Neural progenitor cell (in vitro differentiated cells): Measurements from ENCODE around the gene CIRBP. TPM values are rescaled to one million over a fixed set of nuclear protein-coding genes. Genes with fewer than 3 reads are reported as not detected.

Experiments
- DNase-seq: peaks from one replicate; pipeline ENCODE4 v3.0.0-alpha.2; 2016; ENCODE audit warnings: low spot score
- H2AFZ ChIP-seq: fragments of 200-600 bp; sonication (generic); replicated peaks from 2 replicates; pipeline ENCODE4 v1.6.1; 2016; ENCODE audit warnings: antibody characterized with exemption
- H3F3A ChIP-seq: fragments of 200-600 bp; sonication (generic); 2 replicates; pipeline ENCODE4 v1.6.1; 2016; ENCODE audit warnings: antibody characterized with exemption, low read depth
- H3K27ac ChIP-seq: fragments of 200-600 bp; sonication (generic); 2 replicates; pipeline ENCODE4 v1.5.1; 2016; ENCODE audit warnings: mild to moderate bottlenecking
- H3K27me3 ChIP-seq: fragments of 200-600 bp; sonication (generic); 2 replicates; pipeline ENCODE4 v1.6.1; 2016; ENCODE audit warnings: mild to moderate bottlenecking, moderate library complexity
- H3K36me3 ChIP-seq: fragments of 200-600 bp; sonication (generic); 2 replicates; pipeline ENCODE4 v1.5.1; 2016
- H3K4me1 ChIP-seq: fragments of 200-600 bp; sonication (generic); 2 replicates; pipeline ENCODE4 v1.6.1; 2016; ENCODE audit warnings: mixed run types
- H3K4me2 ChIP-seq: fragments of 200-600 bp; sonication (generic); 2 replicates; pipeline ENCODE4 v1.6.1; 2016
- H3K4me3 ChIP-seq: fragments of 200-600 bp; sonication (generic); 2 replicates; pipeline ENCODE4 v1.5.1; 2016
- H3K79me2 ChIP-seq: fragments of 200-600 bp; sonication (generic); 2 replicates; pipeline ENCODE4 v1.6.1; 2016; ENCODE audit warnings: low read depth
- H3K9ac ChIP-seq: fragments of 200-600 bp; sonication (generic); 2 replicates; pipeline ENCODE4 v1.6.1; 2016
- H3K9me3 ChIP-seq: fragments of 200-600 bp; sonication (generic); 2 replicates; pipeline ENCODE4 v1.5.1; 2016; ENCODE audit warnings: low read depth
- H4K20me1 ChIP-seq: fragments of 200-600 bp; sonication (generic); 2 replicates; pipeline ENCODE4 v1.6.1; 2016; ENCODE audit warnings: low read depth
- H3K27ac Mint-ChIP-seq: 3 replicates; pipeline ENCODE4 v1.8.0; 2021; ENCODE audit warnings: mixed read lengths
- H3K27me3 Mint-ChIP-seq: 2 replicates; pipeline ENCODE4 v1.8.0; 2022; ENCODE audit warnings: low read depth, mild to moderate bottlenecking, inconsistent platforms, moderate library complexity, mixed read lengths; ENCODE audit not compliant: insufficient read depth
- H3K36me3 Mint-ChIP-seq: 3 replicates; pipeline ENCODE4 v1.8.0; 2021; ENCODE audit warnings: mixed read lengths
- H3K4me1 Mint-ChIP-seq: 3 replicates; pipeline ENCODE4 v1.8.0; 2021; ENCODE audit warnings: mixed read lengths
- H3K4me3 Mint-ChIP-seq: 3 replicates; pipeline ENCODE4 v1.8.0; 2021; ENCODE audit warnings: mild to moderate bottlenecking, moderate library complexity, mixed read lengths
- H3K9me3 Mint-ChIP-seq: 3 replicates; pipeline ENCODE4 v1.8.0; 2020; ENCODE audit warnings: mixed read lengths
- EZH2 ChIP-seq: fragments of 200-600 bp; sonication (generic); IDR thresholded peaks from 2 replicates; pipeline ENCODE4 v1.6.1; 2017; ENCODE audit warnings: antibody characterized with exemption, mild to moderate bottlenecking, moderate library complexity
- EZH2phosphoT487 ChIP-seq: fragments of 200-600 bp; sonication (generic); IDR thresholded peaks from 2 replicates; pipeline ENCODE4 v1.6.1; 2017; ENCODE audit warnings: antibody characterized with exemption
- total RNA-seq: library from RNA; depleted of rRNA; stranded (reverse); fragments of >200 nt; gene quantifications from 2 replicates; pipeline ENCODE4 v1.2.3, GENCODE V29; 2015; ENCODE audit warnings: low replicate concordance
- TF ChIP-seq, protein P1 (sequence below): fragments of 200-600 bp; sonication (generic); IDR thresholded peaks from 2 replicates; pipeline ENCODE4 v1.5.1; 2017; ENCODE audit warnings: antibody characterized with exemption, mild to moderate bottlenecking

CIRBP gene
- total RNA-seq, 1 donor from 2014 or later = 395 TPM

DNA sequence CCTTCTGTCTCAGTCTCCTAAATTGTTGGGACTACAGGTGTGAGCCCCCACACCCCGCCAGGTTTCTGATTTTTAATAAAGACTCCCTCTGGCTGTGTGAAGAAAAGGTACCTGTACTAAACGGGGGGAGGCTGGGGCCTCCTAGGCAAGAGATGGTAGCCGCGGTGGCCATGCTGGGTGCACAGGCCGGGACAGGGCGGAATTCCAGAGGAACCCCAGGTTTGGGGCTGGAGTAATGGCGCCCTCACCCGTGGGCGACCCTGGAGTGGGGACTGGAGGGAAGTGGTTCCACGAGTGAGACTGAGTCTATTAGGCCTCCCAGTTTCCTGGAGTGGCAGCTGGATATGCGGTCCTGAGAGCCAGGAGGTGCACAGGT is 29.7 kb upstream of the CIRBP start:
- no peaks in the 10 kb centered on the region for H3K9me3 ChIP-seq
- peaks cover 13% of the 10 kb centered on the region for H3K4me1 ChIP-seq
- Mint-ChIP-seq H3K27ac (no peak overlapping the region), H3K9me3 (no peaks in the 10 kb centered on the region), H3K36me3 (no peaks in the 10 kb centered on the region), H3K27me3 (peaks cover 10% of the 10 kb centered on the region), H3K4me1 (peaks cover 29% of the 10 kb centered on the region), H3K4me3 (peak overlapping the region; percentile 89)
- peak overlapping the region; percentile 52 for H3K4me3 ChIP-seq
- no peak overlapping the region for H3K27ac ChIP-seq
- H3K27me3 ChIP-seq = peaks cover 7% of the 10 kb centered on the region
- H3F3A ChIP-seq = peaks cover 34% of the 10 kb centered on the region
- peaks cover 20% of the 10 kb centered on the region for H3K79me2 ChIP-seq
- TF ChIP-seq EZH2phosphoT487 (no peak), EZH2 (no peak)
- TF ChIP-seq, protein P1, sequence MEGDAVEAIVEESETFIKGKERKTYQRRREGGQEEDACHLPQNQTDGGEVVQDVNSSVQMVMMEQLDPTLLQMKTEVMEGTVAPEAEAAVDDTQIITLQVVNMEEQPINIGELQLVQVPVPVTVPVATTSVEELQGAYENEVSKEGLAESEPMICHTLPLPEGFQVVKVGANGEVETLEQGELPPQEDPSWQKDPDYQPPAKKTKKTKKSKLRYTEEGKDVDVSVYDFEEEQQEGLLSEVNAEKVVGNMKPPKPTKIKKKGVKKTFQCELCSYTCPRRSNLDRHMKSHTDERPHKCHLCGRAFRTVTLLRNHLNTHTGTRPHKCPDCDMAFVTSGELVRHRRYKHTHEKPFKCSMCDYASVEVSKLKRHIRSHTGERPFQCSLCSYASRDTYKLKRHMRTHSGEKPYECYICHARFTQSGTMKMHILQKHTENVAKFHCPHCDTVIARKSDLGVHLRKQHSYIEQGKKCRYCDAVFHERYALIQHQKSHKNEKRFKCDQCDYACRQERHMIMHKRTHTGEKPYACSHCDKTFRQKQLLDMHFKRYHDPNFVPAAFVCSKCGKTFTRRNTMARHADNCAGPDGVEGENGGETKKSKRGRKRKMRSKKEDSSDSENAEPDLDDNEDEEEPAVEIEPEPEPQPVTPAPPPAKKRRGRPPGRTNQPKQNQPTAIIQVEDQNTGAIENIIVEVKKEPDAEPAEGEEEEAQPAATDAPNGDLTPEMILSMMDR = no peak
- peak overlapping the region; percentile 97 for H3K4me2 ChIP-seq
- peak; percentile 26 for DNase-seq
- H3K9ac ChIP-seq = no peak overlapping the region
- no peak overlapping the region for H2AFZ ChIP-seq
- H3K36me3 ChIP-seq = no peaks in the 10 kb centered on the region
- H4K20me1 ChIP-seq = peaks cover 14% of the 10 kb centered on the region

DNA sequence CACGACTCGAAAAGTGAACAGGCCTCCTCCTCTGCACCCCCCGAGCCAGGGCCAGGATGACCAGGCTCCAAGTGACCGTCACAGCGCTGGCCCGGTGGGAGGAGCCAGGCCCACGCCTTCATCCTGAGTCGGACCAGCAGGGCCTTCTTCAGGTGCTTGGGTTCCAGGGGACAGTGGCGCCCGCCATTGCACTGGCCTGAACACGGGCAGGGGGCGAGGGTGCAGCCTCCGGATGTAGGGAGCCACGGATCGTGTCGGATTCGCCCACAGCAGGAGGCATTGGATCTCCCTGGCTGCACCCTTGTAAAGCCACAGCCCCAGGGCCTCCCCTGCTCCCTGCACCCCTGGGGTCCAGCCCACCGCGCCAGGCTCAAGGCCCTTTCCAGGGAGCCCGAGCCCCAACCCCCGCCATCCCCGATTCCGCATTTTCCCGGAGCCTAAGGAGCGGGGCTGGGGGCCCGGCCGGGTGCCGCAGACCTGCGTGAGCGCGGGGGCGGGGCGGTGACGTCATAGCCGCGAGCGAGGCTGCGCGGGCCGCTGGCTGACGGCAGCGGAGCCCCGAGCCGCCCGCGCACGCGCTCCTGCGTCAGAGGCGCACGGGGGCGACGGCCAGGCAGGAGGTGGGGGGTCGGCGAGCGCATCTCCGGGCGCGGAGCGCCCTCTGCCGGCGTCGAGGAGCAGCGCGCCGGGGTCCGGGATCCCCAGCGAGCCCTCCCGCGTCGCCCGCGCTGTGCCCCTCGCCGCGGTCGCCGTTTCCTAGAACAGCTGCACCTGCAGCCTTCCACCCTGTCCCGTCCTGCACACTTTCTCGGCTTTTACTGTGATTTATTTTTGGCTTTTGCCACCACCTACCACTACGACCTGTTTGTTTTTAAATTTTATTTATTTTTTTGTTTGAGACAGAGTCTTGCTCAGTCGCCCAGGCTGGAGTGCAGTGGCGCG is 29.1 kb upstream of the CIRBP start:
- H2AFZ ChIP-seq = peak overlapping the region; percentile 65
- H3K36me3 Mint-ChIP-seq = no peaks in the 10 kb centered on the region
- H3K4me3 ChIP-seq = peak overlapping the region; percentile 52

DNA sequence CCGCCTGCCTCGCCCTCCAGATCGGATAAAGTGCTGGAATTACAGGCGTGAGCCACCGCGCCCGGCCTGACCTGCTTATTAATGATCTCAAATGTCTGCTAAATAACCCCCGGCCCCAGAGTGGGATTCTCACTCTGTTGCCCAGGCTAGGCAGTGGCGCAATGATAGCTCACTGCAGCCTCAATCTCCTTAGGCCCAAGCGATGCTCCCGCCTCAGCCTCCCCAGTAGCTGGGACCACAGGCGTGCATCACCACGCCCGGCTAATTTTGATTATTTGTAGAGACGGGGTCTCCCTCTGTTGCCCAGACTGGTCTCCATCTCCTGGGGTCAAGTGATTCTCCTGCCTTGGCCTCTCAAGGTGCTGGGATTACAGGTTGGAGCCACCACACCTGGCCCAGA is 28.2 kb upstream of the CIRBP start:
- H3K36me3 Mint-ChIP-seq = no peaks in the 10 kb centered on the region
- Histone ChIP-seq H3K4me3 (no peak overlapping the region), H3F3A (peaks cover 41% of the 10 kb centered on the region), H3K4me1 (peaks cover 17% of the 10 kb centered on the region), H3K9ac (no peak overlapping the region), H2AFZ (no peak overlapping the region), H3K79me2 (peaks cover 13% of the 10 kb centered on the region), H3K27me3 (peaks cover 7% of the 10 kb centered on the region), H3K9me3 (no peaks in the 10 kb centered on the region), H4K20me1 (peaks cover 23% of the 10 kb centered on the region), H3K4me2 (peak overlapping the region; percentile 97), H3K27ac (no peak overlapping the region), H3K36me3 (no peaks in the 10 kb centered on the region)
- H3K27ac Mint-ChIP-seq = no peak overlapping the region
- DNase-seq = no peak
- peaks cover 10% of the 10 kb centered on the region for H3K27me3 Mint-ChIP-seq
- H3K4me3 Mint-ChIP-seq = peak overlapping the region; percentile 87
- peaks cover 33% of the 10 kb centered on the region for H3K4me1 Mint-ChIP-seq
- no peaks in the 10 kb centered on the region for H3K9me3 Mint-ChIP-seq
- TF ChIP-seq, protein P1 = no peak
- TF ChIP-seq EZH2phosphoT487 (no peak), EZH2 (no peak)

More for the DNA sequence above, 29.1 kb upstream of the CIRBP start:
- DNase-seq = peak; percentile 97
- no peaks in the 10 kb centered on the region for H3K36me3 ChIP-seq
- H3K4me2 ChIP-seq = peak overlapping the region; percentile 97
- no peaks in the 10 kb centered on the region for H3K9me3 ChIP-seq
- Mint-ChIP-seq H3K9me3 (no peaks in the 10 kb centered on the region), H3K4me3 (peak overlapping the region; percentile 89), H3K4me1 (peaks cover 33% of the 10 kb centered on the region), H3K27ac (no peak overlapping the region), H3K27me3 (peaks cover 10% of the 10 kb centered on the region)
- peaks cover 7% of the 10 kb centered on the region for H3K27me3 ChIP-seq
- no peak overlapping the region for H3K9ac ChIP-seq
- H4K20me1 ChIP-seq = peaks cover 20% of the 10 kb centered on the region
- H3K4me1 ChIP-seq = peaks cover 17% of the 10 kb centered on the region
- TF ChIP-seq EZH2phosphoT487 (no peak), EZH2 (no peak)
- TF ChIP-seq, protein P1 = peak; percentile 79
- H3F3A ChIP-seq = peaks cover 39% of the 10 kb centered on the region
- H3K79me2 ChIP-seq = peaks cover 20% of the 10 kb centered on the region
- no peak overlapping the region for H3K27ac ChIP-seq
